Parathyroid adenoma (tissue), 2 donors: ENCODE data around the gene PIK3R5.

Source experiments
- H2AFZ ChIP-seq: fragments of 300-600 bp; sonication (generic); one replicate; pipeline ENCODE4 v1.7.0; 2017; ENCODE audit warnings: antibody characterized with exemption, mild to moderate bottlenecking
- H3K27ac ChIP-seq: fragments of 300-600 bp; sonication (generic); one replicate; pipeline ENCODE4 v1.7.0; 2017
- H3K27me3 ChIP-seq: fragments of 300-600 bp; sonication (generic); one replicate; pipeline ENCODE4 v1.7.0; 2017; ENCODE audit warnings: low read length; ENCODE audit not compliant: control insufficient read depth, insufficient read depth
- H3K36me3 ChIP-seq: fragments of 300-600 bp; sonication (generic); one replicate; pipeline ENCODE4 v1.7.0; 2017; ENCODE audit warnings: low read length; ENCODE audit not compliant: control insufficient read depth, insufficient read depth
- H3K4me1 ChIP-seq: fragments of 300-600 bp; sonication (generic); one replicate; pipeline ENCODE4 v1.7.0; 2017; ENCODE audit warnings: control low read depth
- H3K4me2 ChIP-seq: fragments of 300-600 bp; sonication (generic); one replicate; pipeline ENCODE4 v1.7.0; 2017; ENCODE audit warnings: low read length
- H3K4me3 ChIP-seq: fragments of 300-600 bp; sonication (generic); one replicate; pipeline ENCODE4 v1.7.0; 2017; ENCODE audit warnings: low read depth, low read length
- H3K79me2 ChIP-seq: fragments of 300-600 bp; sonication (generic); one replicate; pipeline ENCODE4 v1.7.0; 2017; ENCODE audit warnings: control low read depth
- H3K9ac ChIP-seq: fragments of 300-600 bp; sonication (generic); one replicate; pipeline ENCODE4 v1.7.0; 2017; ENCODE audit warnings: mild to moderate bottlenecking
- H3K9me3 ChIP-seq: fragments of 300-600 bp; sonication (generic); one replicate; pipeline ENCODE4 v1.7.0; 2017; ENCODE audit warnings: low read length; ENCODE audit not compliant: control insufficient read depth
- TF ChIP-seq, protein P1 (sequence below): fragments of 300-600 bp; sonication (generic); IDR thresholded peaks from one replicate; pipeline ENCODE4 v1.7.0; 2017; ENCODE audit warnings: antibody characterized with exemption, mild to moderate bottlenecking
- donor health status: primary hyperparathyroidism.

Gene PIK3R5

DNA sequence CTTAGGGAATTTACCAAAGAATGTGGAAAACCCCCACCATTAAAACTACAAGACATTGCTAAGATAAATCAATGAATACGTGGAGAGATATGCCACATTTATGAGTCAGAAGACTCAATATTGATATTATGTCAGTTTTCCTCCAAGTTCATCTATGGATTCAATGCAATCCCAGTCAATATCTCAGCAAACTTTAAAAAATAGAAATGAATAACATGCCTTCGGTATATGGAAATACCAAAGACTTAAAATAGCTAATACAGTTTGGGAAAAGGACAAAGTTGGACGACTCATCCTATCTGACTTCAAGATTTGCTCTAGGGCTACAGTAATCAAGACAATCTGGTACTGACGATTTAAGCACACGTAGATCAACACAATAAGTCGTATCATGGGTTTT is 31.2 kb downstream of the PIK3R5 start:
- TF ChIP-seq, protein P1, sequence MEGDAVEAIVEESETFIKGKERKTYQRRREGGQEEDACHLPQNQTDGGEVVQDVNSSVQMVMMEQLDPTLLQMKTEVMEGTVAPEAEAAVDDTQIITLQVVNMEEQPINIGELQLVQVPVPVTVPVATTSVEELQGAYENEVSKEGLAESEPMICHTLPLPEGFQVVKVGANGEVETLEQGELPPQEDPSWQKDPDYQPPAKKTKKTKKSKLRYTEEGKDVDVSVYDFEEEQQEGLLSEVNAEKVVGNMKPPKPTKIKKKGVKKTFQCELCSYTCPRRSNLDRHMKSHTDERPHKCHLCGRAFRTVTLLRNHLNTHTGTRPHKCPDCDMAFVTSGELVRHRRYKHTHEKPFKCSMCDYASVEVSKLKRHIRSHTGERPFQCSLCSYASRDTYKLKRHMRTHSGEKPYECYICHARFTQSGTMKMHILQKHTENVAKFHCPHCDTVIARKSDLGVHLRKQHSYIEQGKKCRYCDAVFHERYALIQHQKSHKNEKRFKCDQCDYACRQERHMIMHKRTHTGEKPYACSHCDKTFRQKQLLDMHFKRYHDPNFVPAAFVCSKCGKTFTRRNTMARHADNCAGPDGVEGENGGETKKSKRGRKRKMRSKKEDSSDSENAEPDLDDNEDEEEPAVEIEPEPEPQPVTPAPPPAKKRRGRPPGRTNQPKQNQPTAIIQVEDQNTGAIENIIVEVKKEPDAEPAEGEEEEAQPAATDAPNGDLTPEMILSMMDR = no peak
- no peaks in the 10 kb centered on the region for H3K4me1 ChIP-seq
- no peak overlapping the region for H2AFZ ChIP-seq

GRCh38 chr17:8930649-8931048 is 34.9 kb downstream of the PIK3R5 start:
- Histone ChIP-seq H3K4me3 (no peak overlapping the region), H3K79me2 (no peaks in the 10 kb centered on the region), H3K9me3 (no peaks in the 10 kb centered on the region), H3K9ac (no peak overlapping the region), H3K4me1 (no peaks in the 10 kb centered on the region), H3K36me3 (no peaks in the 10 kb centered on the region), H2AFZ (no peak overlapping the region), H3K4me2 (no peak overlapping the region), H3K27ac (no peak overlapping the region), H3K27me3 (no peaks in the 10 kb centered on the region)
- TF ChIP-seq, protein P1 = no peak

More for the DNA sequence above, 31.2 kb downstream of the PIK3R5 start:
- Histone ChIP-seq H3K36me3 (no peaks in the 10 kb centered on the region), H3K9me3 (no peaks in the 10 kb centered on the region), H3K27me3 (no peaks in the 10 kb centered on the region), H3K27ac (no peak overlapping the region), H3K4me3 (no peak overlapping the region), H3K79me2 (no peaks in the 10 kb centered on the region), H3K4me2 (no peak overlapping the region), H3K9ac (no peak overlapping the region)

- Histone ChIP-seq H3K36me3 (no peaks in the 10 kb centered on the region), H2AFZ (no peak overlapping the region), H3K4me3 (no peak overlapping the region), H3K27ac (no peak overlapping the region), H3K4me1 (no peaks in the 10 kb centered on the region), H3K27me3 (no peaks in the 10 kb centered on the region), H3K9ac (no peak overlapping the region), H3K79me2 (no peaks in the 10 kb centered on the region), H3K4me2 (no peak overlapping the region), H3K9me3 (no peaks in the 10 kb centered on the region)
- TF ChIP-seq, protein P1 = no peak
These were observed 37.2 kb downstream of the PIK3R5 start for GRCh38 chr17:8928347-8928746.

GRCh38 chr17:8927395-8927794 is 38.1 kb downstream of the PIK3R5 start:
- no peaks in the 10 kb centered on the region for H3K79me2 ChIP-seq
- no peak overlapping the region for H3K27ac ChIP-seq
- H3K36me3 ChIP-seq = no peaks in the 10 kb centered on the region
- no peak overlapping the region for H3K4me2 ChIP-seq
- H3K9ac ChIP-seq = no peak overlapping the region
- TF ChIP-seq, protein P1 = no peak
- no peak overlapping the region for H3K4me3 ChIP-seq
- H3K4me1 ChIP-seq = no peaks in the 10 kb centered on the region
- no peak overlapping the region for H2AFZ ChIP-seq
- no peaks in the 10 kb centered on the region for H3K9me3 ChIP-seq
- no peaks in the 10 kb centered on the region for H3K27me3 ChIP-seq

- Histone ChIP-seq H3K4me3 (no peak overlapping the region), H3K27ac (no peak overlapping the region), H3K79me2 (no peaks in the 10 kb centered on the region), H3K36me3 (no peaks in the 10 kb centered on the region), H3K9me3 (no peaks in the 10 kb centered on the region), H2AFZ (no peak overlapping the region), H3K27me3 (no peaks in the 10 kb centered on the region), H3K9ac (no peak overlapping the region), H3K4me2 (no peak overlapping the region), H3K4me1 (no peaks in the 10 kb centered on the region)
- TF ChIP-seq, protein P1 = no peak
These were observed 39.7 kb downstream of the PIK3R5 start for GRCh38 chr17:8925808-8926207.
